Kidney (tissue), 14 donors: ENCODE results near the gene EGLN1. TPM values are rescaled to one million over a fixed set of nuclear protein-coding genes. Genes with fewer than 3 reads are reported as not detected.

Experiments used
- DNase-seq, 5 donors: peaks; one replicate each; pipeline ENCODE4 v3.0.0-alpha.2; 2013 to 2020
- FAIRE-seq: peaks from 2 replicates; lab custom pipeline; 2012; peaks lifted over from hg19 to GRCh38; lab: Jason Lieb, UNC
- H3K27ac ChIP-seq, 2 donors: one replicate each; pipeline ENCODE4 v1.7.0; 2013; ENCODE audit warnings: low read depth in 2 of 2, low read length in 2 of 2, inconsistent platforms in 1 of 2
- H3K27me3 ChIP-seq: one replicate; pipeline ENCODE4 v1.7.1; 2013; ENCODE audit warnings: low read length, inconsistent platforms; ENCODE audit not compliant: control insufficient read depth, insufficient read depth
- H3K36me3 ChIP-seq, 3 donors: one replicate each; pipeline versions ENCODE4 v1.7.0 to v1.7.1; 2013; ENCODE audit warnings: low read length in 3 of 3, control low read depth in 1 of 3, inconsistent platforms in 1 of 3; ENCODE audit not compliant: insufficient read depth in 3 of 3, control insufficient read depth in 2 of 3
- H3K4me1 ChIP-seq, 3 donors: one replicate each; pipeline versions ENCODE4 v1.7.0 to v1.7.1; 2013; ENCODE audit warnings: low read length in 3 of 3, inconsistent platforms in 1 of 3, low read depth in 1 of 3; ENCODE audit not compliant: control insufficient read depth in 2 of 3, insufficient read depth in 2 of 3
- H3K4me3 ChIP-seq, 3 donors: one replicate each; pipeline versions ENCODE4 v1.7.0 to v1.8.1; 2013; ENCODE audit warnings: low read length in 3 of 3, control low read depth in 1 of 3, inconsistent platforms in 1 of 3
- H3K9ac ChIP-seq, 3 donors: one replicate each; pipeline versions ENCODE4 v1.7.0 to v1.7.1; 2013; ENCODE audit warnings: low read length in 3 of 3, control low read depth in 1 of 3, inconsistent platforms in 1 of 3
- H3K9me3 ChIP-seq, 3 donors: one replicate each; pipeline versions ENCODE4 v1.7.0 to v1.7.1; 2013; ENCODE audit warnings: low read length in 3 of 3, control low read depth in 1 of 3, inconsistent platforms in 1 of 3; ENCODE audit not compliant: control insufficient read depth in 2 of 3, insufficient read depth in 1 of 3
- CTCF ChIP-seq: IDR thresholded peaks from 3 replicates; pipeline ENCODE4 v1.5.1; 2012; ENCODE audit warnings: mild to moderate bottlenecking, moderate library complexity, borderline replicate concordance; ENCODE audit not compliant: insufficient read depth; ENCODE audit errors: extremely low read depth
- intact Hi-C: fragments of 100-400 bp; cut with DNase I; formaldehyde crosslinking; loops from one replicate; pipeline ENCODE4 v1.11.1; 2022
- polyA plus RNA-seq: library from polyadenylated mRNA; stranded (reverse); fragments of 350-450 nt; fragmentation: Illumina TruSeq; extraction: RNeasy Lipid Tissue Mini Kit (QIAGEN cat#74804); gene quantifications from one replicate; pipeline ENCODE4 v1.2.3, GENCODE V29; 2014; ENCODE audit warnings: low read depth, low replicate concordance; ENCODE audit not compliant: insufficient read depth
- total RNA-seq: library from RNA; stranded (reverse); fragmentation: NEBNext Ultra II Directional; extraction: Animal tissue kit (Norgen Biotek cat#: 25700); gene quantifications from one replicate; pipeline ENCODE4 v1.2.1, GENCODE V29; 2021
- donor health status: control.
- donor health status: control.
- donor health status: control.
- donor health status: control.
- donor health status: control.
- donor health status: DM: yes; HTN: yes; CAD: no.
- donor health status: Normal renal cell carcinoma (clear cell type).

EGLN1 gene
- total and polyA plus RNA-seq, 2 donors from 2014 or later, result 12.2 to 38.8 TPM

GRCh38 chr1:231416901-231417300, 5.2 kb downstream of the EGLN1 start:
- DNase-seq (no peak), FAIRE-seq (no peak)
- peak overlapping the region in 1 of 3 donors; percentile 16 for H3K9ac ChIP-seq
- intact Hi-C loops, result no loop called here
- peak overlapping the region in 2 of 3 donors; percentile 19 to 79 for H3K4me3 ChIP-seq
- H3K4me1 ChIP-seq, result peaks cover 3 to 15% (median 6%) of the 10 kb centered on the region in 3 donors
- H3K27me3 ChIP-seq, result no peaks in the 10 kb centered on the region
- H3K9me3 ChIP-seq, result no peaks in the 10 kb centered on the region
- H3K36me3 ChIP-seq, result no peaks in the 10 kb centered on the region
- no peak overlapping the region for H3K27ac ChIP-seq
- no peak for TF ChIP-seq CTCF

GRCh38 chr1:231415018-231415583, 7.0 kb downstream of the EGLN1 start:
- Histone ChIP-seq H3K9ac (no peak overlapping the region), H3K4me1 (peaks cover 3 to 17% (median 9%) of the 10 kb centered on the region in 3 donors), H3K36me3 (no peaks in the 10 kb centered on the region), H3K27me3 (no peaks in the 10 kb centered on the region), H3K9me3 (no peaks in the 10 kb centered on the region), H3K27ac (no peak overlapping the region), H3K4me3 (no peak overlapping the region)
- TF ChIP-seq CTCF, result no peak
- intact Hi-C loops, result no loop called here
- DNase-seq, result no peak
- FAIRE-seq, result no peak

GRCh38 chr1:231414260-231415016, 7.6 kb downstream of the EGLN1 start:
- no peaks in the 10 kb centered on the region for H3K9me3 ChIP-seq
- no peaks in the 10 kb centered on the region for H3K27me3 ChIP-seq
- H3K36me3 ChIP-seq, result no peaks in the 10 kb centered on the region
- intact Hi-C loops, result no loop called here
- H3K9ac ChIP-seq, result no peak overlapping the region
- H3K27ac ChIP-seq, result no peak overlapping the region
- no peak for TF ChIP-seq CTCF
- no peak overlapping the region for H3K4me3 ChIP-seq
- H3K4me1 ChIP-seq, result peaks cover 3 to 22% (median 12%) of the 10 kb centered on the region in 3 donors
- peak in 2 of 5 donors; percentile 16 to 45 for DNase-seq
- no peak for FAIRE-seq
